ENCODE results near the gene PUS7.
"Not testable (repeated sequence)": the region's sequence is repeated elsewhere in the genome, so short reads cannot be mapped to it uniquely, and the experiment has no call there.

PUS7 gene

GRCh38 chr7:105531792-105532671 is 10.0 kb upstream of the PUS7 start, which contains the start of gene RINT1:
RINT1 (plus strand) TSS chr7:105532201; CDS start chr7:105532316, 115 bp downstream.
- DNase-seq (ENCODE audit: low spot score), result peak; percentile 88
- H3K9ac ChIP-seq (ENCODE audit: low read depth, low read length, poor library complexity), result peak within 1 kb of the TSS; percentile 98
- H2AFZ ChIP-seq (ENCODE audit: low read length), result peak within 1 kb of the TSS; percentile 96
- peak within 1 kb of the TSS; percentile 10 for H3K4ac ChIP-seq (ENCODE audit: low read length)
- no peak within 1 kb of the TSS for H4K91ac ChIP-seq (ENCODE audit: low read depth, low read length, poor library complexity)
- H3K79me1 ChIP-seq (ENCODE audit: low read depth, low read length), result no peaks in the 10 kb centered on the region
- peak within 1 kb of the TSS; percentile 99 for H3K18ac ChIP-seq (ENCODE audit: low read length)
- H3K9me3 ChIP-seq (replicated peaks in 1 of 2; ENCODE audit: control insufficient read depth in 2 of 2, insufficient read depth in 1 of 2, low read depth in 1 of 2, low read length in 2 of 2), result no peaks in the 10 kb centered on the region
- no peak within 1 kb of the TSS for H2BK5ac ChIP-seq (ENCODE audit: low read length)
- peaks cover 0 to 34% of the 10 kb centered on the region in 2 donors for H3K36me3 ChIP-seq (replicated peaks in 1 of 2; ENCODE audit: control insufficient read depth in 2 of 2, insufficient read depth in 2 of 2, low read length in 2 of 2)
- H3K27ac ChIP-seq (replicated peaks; ENCODE audit: low read length), result no peak within 1 kb of the TSS
- no peak within 1 kb of the TSS for H2AK5ac ChIP-seq (ENCODE audit: low read depth, low read length)
- H3K4me2 ChIP-seq (ENCODE audit: insufficient read depth, low read length, poor library complexity, severe bottlenecking), result peak within 1 kb of the TSS; percentile 89
- H3K4me3 ChIP-seq (ENCODE audit: low read length in 2 of 2), result peak within 1 kb of the TSS; percentile 94 to 97
- H3K27me3 ChIP-seq (ENCODE audit: control insufficient read depth in 3 of 3, insufficient read depth in 3 of 3, low read depth in 1 of 3, low read length in 3 of 3), result no peaks in the 10 kb centered on the region
- H2BK12ac ChIP-seq (ENCODE audit: low read length), result no peak within 1 kb of the TSS
- H3K4me1 ChIP-seq (ENCODE audit: control insufficient read depth in 2 of 2, insufficient read depth in 1 of 2, low read depth in 1 of 2, low read length in 2 of 2), result peaks cover 4 to 6% of the 10 kb centered on the region in 2 donors
- H3K14ac ChIP-seq (ENCODE audit: low read length), result no peak within 1 kb of the TSS
- H4K8ac ChIP-seq (ENCODE audit: low read depth, low read length), result no peak within 1 kb of the TSS
- H2BK120ac ChIP-seq (ENCODE audit: low read depth, low read length), result peak within 1 kb of the TSS; percentile 61
- WGBS, 2 donors (ENCODE audit: extremely low coverage in 2 of 2, insufficient read length in 2 of 2, insufficient replicate concordance in 1 of 2), result no CpG with 5 or more reads among the region's 42 CpGs
- no peak within 1 kb of the TSS for H2BK15ac ChIP-seq (ENCODE audit: low read length)
- peak within 1 kb of the TSS; percentile 99 for H3K23ac ChIP-seq (ENCODE audit: low read depth, low read length, poor library complexity)

GRCh38 chr7:105530546-105530945 is 8.5 kb upstream of the PUS7 start:
- no peak overlapping the region for H3K27ac ChIP-seq (replicated peaks; ENCODE audit: low read length)
- H4K91ac ChIP-seq (ENCODE audit: low read depth, low read length, poor library complexity), result no peak overlapping the region
- H3K79me1 ChIP-seq (ENCODE audit: low read depth, low read length), result no peaks in the 10 kb centered on the region
- peaks cover 0 to 20% of the 10 kb centered on the region in 2 donors for H3K36me3 ChIP-seq (replicated peaks in 1 of 2; ENCODE audit: control insufficient read depth in 2 of 2, insufficient read depth in 2 of 2, low read length in 2 of 2)
- no peak overlapping the region for H2BK12ac ChIP-seq (ENCODE audit: low read length)
- H2BK5ac ChIP-seq (ENCODE audit: low read length), result no peak overlapping the region
- H3K18ac ChIP-seq (ENCODE audit: low read length), result no peak overlapping the region
- H2BK15ac ChIP-seq (ENCODE audit: low read length), result no peak overlapping the region
- no peak overlapping the region for H2AK5ac ChIP-seq (ENCODE audit: low read depth, low read length)
- no peak overlapping the region for H3K9ac ChIP-seq (ENCODE audit: low read depth, low read length, poor library complexity)
- no peak overlapping the region for H3K4me3 ChIP-seq (ENCODE audit: low read length in 2 of 2)
- H2AFZ ChIP-seq (ENCODE audit: low read length), result no peak overlapping the region
- no peaks in the 10 kb centered on the region for H3K27me3 ChIP-seq (ENCODE audit: control insufficient read depth in 3 of 3, insufficient read depth in 3 of 3, low read depth in 1 of 3, low read length in 3 of 3)
- H3K4me1 ChIP-seq (ENCODE audit: control insufficient read depth in 2 of 2, insufficient read depth in 1 of 2, low read depth in 1 of 2, low read length in 2 of 2), result peaks cover 4 to 6% of the 10 kb centered on the region in 2 donors
- H3K9me3 ChIP-seq (replicated peaks in 1 of 2; ENCODE audit: control insufficient read depth in 2 of 2, insufficient read depth in 1 of 2, low read depth in 1 of 2, low read length in 2 of 2), result no peaks in the 10 kb centered on the region
- no peak overlapping the region for H3K4me2 ChIP-seq (ENCODE audit: insufficient read depth, low read length, poor library complexity, severe bottlenecking)
- no peak overlapping the region for H4K8ac ChIP-seq (ENCODE audit: low read depth, low read length)
- no peak overlapping the region for H3K23ac ChIP-seq (ENCODE audit: low read depth, low read length, poor library complexity)
- no peak overlapping the region for H2BK120ac ChIP-seq (ENCODE audit: low read depth, low read length)
- no peak for DNase-seq (ENCODE audit: low spot score)
- H3K4ac ChIP-seq (ENCODE audit: low read length), result no peak overlapping the region
- no peak overlapping the region for H3K14ac ChIP-seq (ENCODE audit: low read length)
- no CpG with 5 or more reads among the region's 20 CpGs for WGBS, 2 donors (ENCODE audit: extremely low coverage in 2 of 2, insufficient read length in 2 of 2, insufficient replicate concordance in 1 of 2)

GRCh38 chr7:105530126-105530525 is 8.1 kb upstream of the PUS7 start:
- no peak overlapping the region for H2AK5ac ChIP-seq (ENCODE audit: low read depth, low read length)
- H3K4me1 ChIP-seq (ENCODE audit: control insufficient read depth in 2 of 2, insufficient read depth in 1 of 2, low read depth in 1 of 2, low read length in 2 of 2), result peaks cover 4 to 6% of the 10 kb centered on the region in 2 donors
- no CpG with 5 or more reads among the region's 10 CpGs for WGBS, 2 donors (ENCODE audit: extremely low coverage in 2 of 2, insufficient read length in 2 of 2, insufficient replicate concordance in 1 of 2)
- H2BK120ac ChIP-seq (ENCODE audit: low read depth, low read length), result no peak overlapping the region
- H3K36me3 ChIP-seq (replicated peaks in 1 of 2; ENCODE audit: control insufficient read depth in 2 of 2, insufficient read depth in 2 of 2, low read length in 2 of 2), result peaks cover 0 to 17% of the 10 kb centered on the region in 2 donors
- no peak overlapping the region for H3K9ac ChIP-seq (ENCODE audit: low read depth, low read length, poor library complexity)
- H2AFZ ChIP-seq (ENCODE audit: low read length), result no peak overlapping the region
- H3K27me3 ChIP-seq (ENCODE audit: control insufficient read depth in 3 of 3, insufficient read depth in 3 of 3, low read depth in 1 of 3, low read length in 3 of 3), result no peaks in the 10 kb centered on the region
- H3K79me1 ChIP-seq (ENCODE audit: low read depth, low read length), result no peaks in the 10 kb centered on the region
- no peak overlapping the region for H3K18ac ChIP-seq (ENCODE audit: low read length)
- no peak overlapping the region for H4K91ac ChIP-seq (ENCODE audit: low read depth, low read length, poor library complexity)
- no peaks in the 10 kb centered on the region for H3K9me3 ChIP-seq (replicated peaks in 1 of 2; ENCODE audit: control insufficient read depth in 2 of 2, insufficient read depth in 1 of 2, low read depth in 1 of 2, low read length in 2 of 2)
- no peak overlapping the region for H3K4ac ChIP-seq (ENCODE audit: low read length)
- no peak overlapping the region for H3K23ac ChIP-seq (ENCODE audit: low read depth, low read length, poor library complexity)
- no peak overlapping the region for H2BK15ac ChIP-seq (ENCODE audit: low read length)
- H4K8ac ChIP-seq (ENCODE audit: low read depth, low read length), result no peak overlapping the region
- H2BK5ac ChIP-seq (ENCODE audit: low read length), result no peak overlapping the region
- H3K27ac ChIP-seq (replicated peaks; ENCODE audit: low read length), result no peak overlapping the region
- no peak overlapping the region for H3K4me2 ChIP-seq (ENCODE audit: insufficient read depth, low read length, poor library complexity, severe bottlenecking)
- H2BK12ac ChIP-seq (ENCODE audit: low read length), result no peak overlapping the region
- DNase-seq (ENCODE audit: low spot score), result no peak
- H3K4me3 ChIP-seq (ENCODE audit: low read length in 2 of 2), result no peak overlapping the region
- H3K14ac ChIP-seq (ENCODE audit: low read length), result no peak overlapping the region

- not testable (repeated sequence) for H4K91ac ChIP-seq (ENCODE audit: low read depth, low read length, poor library complexity); H2BK15ac ChIP-seq (ENCODE audit: low read length); H3K79me1 ChIP-seq (ENCODE audit: low read depth, low read length); H3K4me3 ChIP-seq (ENCODE audit: low read length in 2 of 2); H2BK12ac ChIP-seq (ENCODE audit: low read length); H4K8ac ChIP-seq (ENCODE audit: low read depth, low read length); H3K9me3 ChIP-seq (replicated peaks in 1 of 2; ENCODE audit: control insufficient read depth in 2 of 2, insufficient read depth in 1 of 2, low read depth in 1 of 2, low read length in 2 of 2); H3K4me1 ChIP-seq (ENCODE audit: control insufficient read depth in 2 of 2, insufficient read depth in 1 of 2, low read depth in 1 of 2, low read length in 2 of 2); H3K18ac ChIP-seq (ENCODE audit: low read length); H3K4me2 ChIP-seq (ENCODE audit: insufficient read depth, low read length, poor library complexity, severe bottlenecking); DNase-seq (ENCODE audit: low spot score); H3K27ac ChIP-seq (replicated peaks; ENCODE audit: low read length); H3K9ac ChIP-seq (ENCODE audit: low read depth, low read length, poor library complexity); H2AK5ac ChIP-seq (ENCODE audit: low read depth, low read length); H3K36me3 ChIP-seq (replicated peaks in 1 of 2; ENCODE audit: control insufficient read depth in 2 of 2, insufficient read depth in 2 of 2, low read length in 2 of 2); H3K27me3 ChIP-seq (ENCODE audit: control insufficient read depth in 3 of 3, insufficient read depth in 3 of 3, low read depth in 1 of 3, low read length in 3 of 3); H3K23ac ChIP-seq (ENCODE audit: low read depth, low read length, poor library complexity); H3K4ac ChIP-seq (ENCODE audit: low read length); H2AFZ ChIP-seq (ENCODE audit: low read length); H3K14ac ChIP-seq (ENCODE audit: low read length); H2BK120ac ChIP-seq (ENCODE audit: low read depth, low read length); H2BK5ac ChIP-seq (ENCODE audit: low read length)
- no CpG with 5 or more reads among the region's 5 CpGs for WGBS, 2 donors (ENCODE audit: extremely low coverage in 2 of 2, insufficient read length in 2 of 2, insufficient replicate concordance in 1 of 2)
Measured at GRCh38 chr7:105527737-105528136, 5.7 kb upstream of the PUS7 start.
